MM.1S (cell line): ENCODE data around the gene ALKBH2.

Experiments
- CTCF ChIP-seq: fragments of 300-600 bp; sonication (generic); IDR thresholded peaks from 2 replicates; pipeline ENCODE4 v1.5.1; 2016; ENCODE audit warnings: antibody characterized with exemption, low read length, mixed read lengths
- EZH2 ChIP-seq: fragments of 300-600 bp; sonication (generic); optimal IDR thresholded peaks from 2 replicates; pipeline ENCODE3; 2017; ENCODE audit warnings: low read depth, mild to moderate bottlenecking, antibody characterized with exemption, low read length, mixed read lengths
- EZH2phosphoT487 ChIP-seq: fragments of 300-600 bp; sonication (generic); IDR thresholded peaks from 2 replicates; pipeline ENCODE4 v1.6.1; 2018; ENCODE audit warnings: antibody characterized with exemption, low read length

DNA sequence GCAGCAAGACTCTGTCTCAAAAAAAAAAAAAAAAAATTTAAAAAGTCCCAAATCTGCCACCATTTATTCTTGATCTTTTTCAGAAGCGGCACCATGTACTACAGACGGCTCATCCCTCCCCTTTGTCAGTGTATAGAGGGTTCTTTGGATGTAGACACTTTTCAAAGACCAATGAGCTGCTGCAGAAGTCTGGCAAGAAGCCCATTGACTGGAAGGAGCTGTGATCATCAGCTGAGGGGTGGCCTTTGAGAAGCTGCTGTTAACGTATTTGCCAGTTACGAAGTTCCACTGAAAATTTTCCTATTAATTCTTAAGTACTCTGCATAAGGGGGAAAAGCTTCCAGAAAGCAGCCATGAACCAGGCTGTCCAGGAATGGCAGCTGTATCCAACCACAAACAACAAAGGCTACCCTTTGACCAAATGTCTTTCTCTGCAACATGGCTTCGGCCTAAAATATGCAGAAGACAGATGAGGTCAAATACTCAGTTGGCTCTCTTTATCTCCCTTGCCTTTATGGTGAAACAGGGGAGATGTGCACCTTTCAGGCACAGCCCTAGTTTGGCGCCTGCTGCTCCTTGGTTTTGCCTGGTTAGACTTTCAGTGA lies 16.6 kb upstream of the ALKBH2 start:
- no peak for TF ChIP-seq CTCF
- no peak for TF ChIP-seq EZH2
- TF ChIP-seq EZH2phosphoT487 = no peak
